GM12892 (cell line): ENCODE measurements around the gene SLC38A9.

Source experiments
- DNase-seq: peaks from one replicate; pipeline ENCODE4 v3.0.0; 2011; ENCODE audit not compliant: insufficient read length
- FAIRE-seq: peaks from 2 replicates; lab custom pipeline; 2011; peaks lifted over from hg19 to GRCh38; lab: Jason Lieb, UNC
- POLR2A ChIP-seq: IDR thresholded peaks from 2 replicates; pipeline ENCODE4 v1.6.1; 2011; ENCODE audit warnings: low read depth, low read length, control low read depth
- POLR2AphosphoS5 ChIP-seq: IDR thresholded peaks from 2 replicates; pipeline ENCODE4 v1.6.1; 2011; ENCODE audit warnings: low read depth, low read length, control low read depth
- TAF1 ChIP-seq: IDR thresholded peaks from 2 replicates; pipeline ENCODE4 v1.6.1; 2011; ENCODE audit warnings: low read depth, mild to moderate bottlenecking, control low read depth, low read length, borderline replicate concordance

The SLC38A9 gene

GRCh38 chr5:55680353-55680752, 31.8 kb downstream of the SLC38A9 start:
- no peak for TF ChIP-seq POLR2AphosphoS5
- no peak for FAIRE-seq

DNA sequence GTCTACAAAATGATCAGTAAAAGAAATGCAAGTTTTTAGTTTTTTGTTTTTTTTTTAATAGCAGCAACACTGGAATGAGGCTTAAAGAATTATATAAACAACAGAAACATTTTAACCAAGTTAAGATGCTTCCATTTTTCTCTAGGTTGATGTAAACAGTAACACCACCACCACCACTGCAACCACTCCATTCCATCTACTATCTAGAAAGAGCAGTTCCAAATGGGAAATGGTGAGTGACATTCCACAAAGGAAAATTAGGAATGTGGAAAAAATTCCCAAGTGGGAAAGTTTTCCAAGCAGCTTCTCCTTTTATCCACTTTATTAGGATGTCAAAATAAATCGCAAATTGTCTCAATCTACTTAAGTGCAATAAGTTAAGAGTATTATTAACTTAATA, 32.6 kb downstream of the SLC38A9 start:
- TF ChIP-seq POLR2AphosphoS5 (no peak), POLR2A (no peak), TAF1 (no peak)
- DNase-seq (no peak), FAIRE-seq (no peak)

More at GRCh38 chr5:55680353-55680752, 31.8 kb downstream of the SLC38A9 start:
- DNase-seq = no peak

- no peak for FAIRE-seq
Measured at GRCh38 chr5:55675119-55675518, 37.0 kb downstream of the SLC38A9 start.

DNA sequence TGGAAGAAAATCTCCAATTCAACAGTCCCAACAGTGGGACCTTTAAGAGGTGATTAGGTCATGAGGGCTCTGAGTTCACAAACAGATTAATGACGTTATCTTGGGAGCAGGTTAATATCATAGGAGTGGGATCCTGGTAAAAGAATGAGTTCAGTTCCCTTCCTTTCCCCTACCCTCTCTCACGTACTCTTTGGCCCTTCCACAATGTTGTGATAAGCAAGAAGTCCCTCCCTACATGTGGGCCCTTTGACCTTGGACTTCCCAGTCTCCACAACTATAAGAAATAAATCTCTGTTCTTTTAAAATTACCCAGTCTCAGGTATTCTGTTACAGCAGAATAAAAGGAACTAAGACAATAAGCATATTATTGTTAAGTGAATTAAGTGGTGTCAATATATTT, 37.8 kb downstream of the SLC38A9 start:
- no peak for FAIRE-seq
- DNase-seq = no peak
- TF ChIP-seq POLR2A = no peak

More at GRCh38 chr5:55675119-55675518, 37.0 kb downstream of the SLC38A9 start:
- DNase-seq = no peak
- no peak for TF ChIP-seq TAF1
- TF ChIP-seq POLR2AphosphoS5 = no peak
- no peak for TF ChIP-seq POLR2A

DNA sequence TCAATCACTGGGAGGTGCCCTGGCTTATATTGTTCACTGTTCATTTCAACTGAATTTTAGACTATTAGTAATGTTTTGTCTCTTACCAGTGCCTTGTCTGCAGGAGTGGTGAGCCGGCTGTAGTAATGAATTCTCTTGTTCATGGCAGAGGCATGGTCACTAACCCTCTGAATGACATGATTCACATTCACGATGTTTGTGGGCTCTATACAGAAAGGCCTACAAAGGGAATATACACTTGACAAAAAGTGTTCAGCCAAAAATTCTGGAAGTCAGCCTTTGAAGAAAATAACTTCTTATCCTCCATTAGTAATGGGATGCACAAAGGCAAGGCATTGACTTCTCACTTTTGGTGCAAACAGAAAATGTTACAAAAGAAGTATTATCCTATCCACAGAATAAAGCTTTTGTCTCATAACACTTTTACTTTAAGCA, 39.6 kb downstream of the SLC38A9 start:
- TF ChIP-seq TAF1 = no peak
- no peak for TF ChIP-seq POLR2A
- no peak for TF ChIP-seq POLR2AphosphoS5
- FAIRE-seq (no peak), DNase-seq (no peak)

- no peak for DNase-seq
- FAIRE-seq = no peak
- TF ChIP-seq TAF1 = no peak
- TF ChIP-seq POLR2A = no peak
- TF ChIP-seq POLR2AphosphoS5 = no peak
Measured at GRCh38 chr5:55671975-55672374, 40.1 kb downstream of the SLC38A9 start.

GRCh38 chr5:55668356-55668755, 43.8 kb downstream of the SLC38A9 start:
- FAIRE-seq (no peak), DNase-seq (no peak)
- TF ChIP-seq POLR2A = no peak
- TF ChIP-seq TAF1 = no peak
- no peak for TF ChIP-seq POLR2AphosphoS5

- TF ChIP-seq POLR2AphosphoS5 (no peak), POLR2A (no peak), TAF1 (no peak)
- DNase-seq = no peak
- FAIRE-seq = no peak
Measured at GRCh38 chr5:55667938-55668337, 44.2 kb downstream of the SLC38A9 start.

- no peak for FAIRE-seq
- DNase-seq = no peak
- TF ChIP-seq POLR2A (no peak), POLR2AphosphoS5 (no peak), TAF1 (no peak)
Measured at GRCh38 chr5:55665065-55665464, 47.1 kb downstream of the SLC38A9 start.

DNA sequence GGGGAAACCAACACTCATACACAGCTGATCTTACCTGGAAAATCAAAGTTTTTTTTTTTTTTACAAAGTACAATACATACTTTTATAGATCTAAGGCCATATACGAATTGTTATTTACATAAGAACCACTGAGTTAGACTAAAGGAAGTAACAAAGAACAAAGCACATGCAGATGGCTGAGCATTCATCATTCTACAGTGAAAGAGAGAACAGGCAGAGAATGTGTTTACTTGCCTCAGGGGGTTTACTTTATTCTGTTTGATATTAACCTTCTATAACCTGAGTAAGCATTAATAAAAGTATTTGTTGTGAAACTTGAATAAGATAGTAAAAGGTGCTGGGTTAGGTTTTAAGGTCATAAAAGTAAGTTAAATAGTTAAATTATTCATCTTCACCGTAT, 54.7 kb downstream of the SLC38A9 start:
- FAIRE-seq = no peak
- DNase-seq = no peak
- TF ChIP-seq POLR2AphosphoS5 = no peak
- no peak for TF ChIP-seq POLR2A
- TF ChIP-seq TAF1 = no peak

GRCh38 chr5:55650386-55650785, 61.7 kb downstream of the SLC38A9 start:
- TF ChIP-seq POLR2A (no peak), TAF1 (no peak), POLR2AphosphoS5 (no peak)
- FAIRE-seq (no peak), DNase-seq (no peak)

- FAIRE-seq = no peak
Measured at GRCh38 chr5:55649963-55650362, 62.2 kb downstream of the SLC38A9 start.

GRCh38 chr5:55645304-55645703, 66.8 kb downstream of the SLC38A9 start:
- TF ChIP-seq TAF1 = no peak
- no peak for TF ChIP-seq POLR2AphosphoS5
- TF ChIP-seq POLR2A = no peak
- no peak for DNase-seq
- no peak for FAIRE-seq

More at GRCh38 chr5:55649963-55650362, 62.2 kb downstream of the SLC38A9 start:
- DNase-seq = no peak
- no peak for TF ChIP-seq POLR2A
- no peak for TF ChIP-seq POLR2AphosphoS5
- TF ChIP-seq TAF1 = no peak
